Stimulated activated effector memory CD8-positive, alpha-beta T cell treated with anti-CD3 and anti-CD28 coated beads, Interleukin-12 subunit alpha, Interleukin-12 subunit beta, amount 100 ng/mL, for 72 hours (primary cell): ENCODE measurements around the gene SMPD2.

Source experiments
- ATAC-seq: fragments of 150-1000 bp; cut with Tn5 transposase; 2 replicates; pipeline ENCODE4 v1.10.0; 2021
- DNase-seq, 2 donors: peaks; one replicate each; pipeline ENCODE4 v3.0.0; 2021 to 2022; ENCODE audit warnings: low spot score in 2 of 2
- H3K27ac Mint-ChIP-seq: one replicate; pipeline ENCODE4 v1.8.0; 2022; ENCODE audit warnings: mild to moderate bottlenecking, mixed read lengths
- H3K36me3 Mint-ChIP-seq: one replicate; pipeline ENCODE4 v1.8.0; 2022; ENCODE audit warnings: mild to moderate bottlenecking, mixed read lengths
- H3K4me1 Mint-ChIP-seq: one replicate; pipeline ENCODE4 v1.8.0; 2022; ENCODE audit warnings: mixed read lengths
- H3K4me3 Mint-ChIP-seq: one replicate; pipeline ENCODE4 v1.8.0; 2022; ENCODE audit warnings: mild to moderate bottlenecking, mixed read lengths
- H3K9me3 Mint-ChIP-seq: one replicate; pipeline ENCODE4 v1.8.0; 2022; ENCODE audit warnings: mixed read lengths

Gene SMPD2

DNA sequence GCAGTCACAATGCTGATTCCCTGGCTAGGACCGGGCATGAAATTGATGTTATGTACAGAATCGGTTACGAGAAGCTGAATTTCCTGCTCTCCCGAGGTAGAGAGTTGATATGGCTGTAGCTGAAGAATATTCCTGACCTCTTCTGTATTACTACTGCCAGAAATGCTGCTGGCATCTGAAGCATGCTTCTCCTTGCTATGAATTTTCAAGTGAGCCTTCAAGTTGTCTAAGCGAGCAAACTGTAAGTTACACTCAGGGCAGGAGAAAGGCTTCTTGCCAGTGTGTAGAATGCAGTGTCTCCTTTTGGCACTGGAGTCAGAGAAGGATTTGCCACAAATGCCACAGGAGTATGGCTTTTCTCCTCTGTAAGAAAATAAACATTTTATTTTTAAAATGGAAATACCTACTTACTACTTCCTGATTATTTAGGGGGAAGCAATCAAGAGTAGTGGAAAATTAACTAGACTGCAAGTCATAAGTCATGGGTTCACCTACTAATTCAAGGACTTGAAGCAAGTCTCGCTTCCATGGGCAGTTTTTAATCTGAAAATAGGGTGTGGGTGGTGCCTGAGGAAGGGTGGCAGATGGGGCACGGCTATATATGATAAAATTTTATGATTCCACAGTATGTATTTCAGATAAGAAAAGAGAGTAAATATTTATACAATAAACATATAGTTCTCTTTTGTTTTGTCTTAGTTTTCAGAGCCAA, 25.8 kb downstream of the SMPD2 start:
- Mint-ChIP-seq H3K9me3 (no peaks in the 10 kb centered on the region), H3K4me1 (peaks cover 25% of the 10 kb centered on the region), H3K36me3 (peaks cover 100% of the 10 kb centered on the region), H3K4me3 (no peak overlapping the region), H3K27ac (no peak overlapping the region)
- peak in 1 of 2 donors; percentile 28 for DNase-seq
- no peak for ATAC-seq

DNA sequence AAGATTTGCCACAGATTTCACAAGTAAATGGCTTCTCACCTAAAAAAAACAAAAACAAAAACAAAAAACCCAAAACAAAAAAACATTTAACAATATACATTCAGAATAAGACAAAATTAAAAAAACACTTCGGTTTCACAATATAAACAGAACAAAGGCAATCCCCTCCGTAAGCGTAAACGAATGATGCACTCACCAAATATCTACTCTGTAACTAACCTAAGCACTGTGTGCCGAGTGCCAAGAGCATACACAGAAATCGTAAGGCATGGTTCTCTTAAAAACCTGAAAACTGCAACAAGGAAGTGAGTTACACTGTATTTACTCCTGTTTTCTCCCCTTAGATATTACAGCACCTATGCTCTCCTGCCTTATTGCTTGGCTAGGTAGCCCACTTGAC, 27.2 kb downstream of the SMPD2 start:
- no peak for DNase-seq
- peak overlapping the region; percentile 1 for H3K27ac Mint-ChIP-seq
- no peaks in the 10 kb centered on the region for H3K9me3 Mint-ChIP-seq
- ATAC-seq = no peak
- H3K36me3 Mint-ChIP-seq = peaks cover 100% of the 10 kb centered on the region
- H3K4me3 Mint-ChIP-seq = no peak overlapping the region
- H3K4me1 Mint-ChIP-seq = peaks cover 38% of the 10 kb centered on the region

DNA sequence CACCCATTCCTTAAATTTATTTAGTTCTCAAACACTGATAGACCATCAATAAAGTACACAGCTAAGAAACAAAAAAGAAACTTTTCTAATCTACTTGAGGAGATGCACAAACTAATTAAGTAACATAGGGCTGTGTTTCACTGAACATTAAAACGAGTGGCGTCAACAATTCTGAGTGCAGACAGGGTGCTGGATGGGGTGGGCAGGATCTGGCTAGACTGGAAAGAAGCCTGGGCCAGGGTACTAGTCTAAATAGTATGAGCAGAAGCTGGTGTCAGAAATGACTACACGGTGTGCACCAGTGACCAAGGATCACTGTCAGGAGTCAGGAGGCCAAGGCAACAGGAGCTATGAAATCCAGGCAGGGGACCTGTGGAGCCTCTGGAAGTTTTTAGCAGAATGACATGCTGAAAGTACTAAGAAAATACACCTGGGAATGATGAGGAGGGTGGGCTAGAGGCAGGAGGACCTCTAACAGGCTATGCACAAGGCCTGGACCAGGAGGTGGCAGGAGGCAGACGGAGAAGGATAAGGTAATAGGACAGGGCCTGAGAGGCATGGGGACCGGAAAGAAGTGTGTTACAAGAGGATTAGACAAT, 29.2 kb downstream of the SMPD2 start:
- peaks cover 43% of the 10 kb centered on the region for H3K4me1 Mint-ChIP-seq
- peaks cover 100% of the 10 kb centered on the region for H3K36me3 Mint-ChIP-seq
- peak overlapping the region; percentile 63 for H3K27ac Mint-ChIP-seq
- DNase-seq (peak in 1 of 2 donors; percentile 39), ATAC-seq (no peak)
- H3K4me3 Mint-ChIP-seq = no peak overlapping the region
- H3K9me3 Mint-ChIP-seq = no peaks in the 10 kb centered on the region

DNA sequence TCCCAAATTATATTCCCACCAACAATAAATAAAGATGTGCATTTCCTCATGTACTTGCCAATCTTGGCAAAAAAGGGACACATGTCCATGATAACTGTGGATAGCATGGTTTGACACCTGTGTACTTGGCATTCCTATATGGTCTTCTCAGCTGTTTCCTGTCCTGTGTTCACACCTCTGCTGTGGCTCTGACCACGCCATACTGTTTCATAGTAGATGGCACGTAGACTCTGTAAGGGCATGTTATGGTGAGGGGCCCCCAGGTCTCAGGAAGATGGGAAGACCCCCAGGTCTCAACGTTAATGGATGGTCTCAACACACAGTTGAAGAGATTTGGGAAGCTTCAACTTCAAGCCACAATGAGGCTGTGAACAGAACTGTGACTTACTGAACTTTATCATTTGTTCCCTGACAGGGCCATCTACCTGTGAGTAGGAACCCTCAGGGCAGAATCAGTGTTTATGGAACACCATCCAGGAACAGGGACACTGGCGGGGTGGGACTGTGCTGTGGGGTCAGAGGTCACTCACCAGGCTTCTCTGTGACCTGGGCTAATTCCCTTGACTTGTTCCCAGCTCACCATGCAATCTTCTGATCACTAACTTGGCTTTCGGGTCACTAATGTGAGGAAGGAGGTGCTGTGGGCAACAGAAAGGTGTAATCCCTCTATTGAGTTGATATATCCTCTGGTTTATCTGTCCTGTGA, 30.7 kb downstream of the SMPD2 start:
- Mint-ChIP-seq H3K27ac (peak overlapping the region; percentile 35), H3K4me1 (peaks cover 54% of the 10 kb centered on the region), H3K9me3 (no peaks in the 10 kb centered on the region), H3K36me3 (peaks cover 100% of the 10 kb centered on the region), H3K4me3 (peak overlapping the region; percentile 22)
- no peak for ATAC-seq
- peak in 1 of 2 donors; percentile 36 for DNase-seq

DNA sequence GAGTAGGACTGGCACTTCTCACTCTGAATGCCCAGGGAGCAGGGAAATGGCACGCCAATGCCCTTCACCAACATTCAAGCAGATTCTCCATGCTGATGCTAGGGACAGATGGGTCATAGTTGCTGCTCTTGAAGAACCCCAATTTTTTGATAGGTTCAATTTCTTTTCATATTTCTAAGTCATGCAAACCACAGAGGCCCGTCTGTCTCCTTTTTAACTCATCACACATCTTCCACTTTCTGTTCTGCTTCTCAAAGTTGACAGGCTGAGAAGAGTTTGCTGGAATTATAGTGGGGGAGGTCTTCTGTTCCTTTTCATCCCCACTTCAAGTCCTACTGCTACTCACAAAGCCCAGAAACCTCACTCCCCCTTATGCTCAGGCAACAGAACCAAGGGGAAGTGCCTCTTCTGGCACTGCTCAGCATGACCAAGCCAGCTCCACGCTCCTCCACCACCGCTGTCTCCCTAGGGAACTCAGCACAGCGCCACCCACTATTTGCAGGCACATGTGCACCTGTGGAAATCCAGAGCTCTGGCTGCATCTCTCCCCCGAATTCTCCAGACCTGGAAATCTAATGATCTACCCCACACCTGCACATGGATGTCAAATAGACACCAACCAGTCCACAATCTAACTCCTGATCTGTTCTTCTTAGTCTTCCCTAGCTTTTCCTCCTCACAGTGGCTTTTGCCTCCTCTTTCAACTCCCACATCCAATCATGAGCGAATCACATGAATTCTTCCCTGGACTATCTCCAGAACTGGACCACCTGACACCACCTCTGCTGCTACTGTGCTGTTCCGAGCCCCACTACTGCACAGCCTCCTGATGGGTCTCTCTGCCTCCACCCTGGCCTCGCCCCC, 31.8 kb downstream of the SMPD2 start:
- DNase-seq (peak in 1 of 2 donors; percentile 49), ATAC-seq (peak; percentile 59)
- no peaks in the 10 kb centered on the region for H3K9me3 Mint-ChIP-seq
- peak overlapping the region; percentile 35 for H3K27ac Mint-ChIP-seq
- peaks cover 100% of the 10 kb centered on the region for H3K36me3 Mint-ChIP-seq
- H3K4me1 Mint-ChIP-seq = peaks cover 58% of the 10 kb centered on the region
- peak overlapping the region; percentile 22 for H3K4me3 Mint-ChIP-seq

DNA sequence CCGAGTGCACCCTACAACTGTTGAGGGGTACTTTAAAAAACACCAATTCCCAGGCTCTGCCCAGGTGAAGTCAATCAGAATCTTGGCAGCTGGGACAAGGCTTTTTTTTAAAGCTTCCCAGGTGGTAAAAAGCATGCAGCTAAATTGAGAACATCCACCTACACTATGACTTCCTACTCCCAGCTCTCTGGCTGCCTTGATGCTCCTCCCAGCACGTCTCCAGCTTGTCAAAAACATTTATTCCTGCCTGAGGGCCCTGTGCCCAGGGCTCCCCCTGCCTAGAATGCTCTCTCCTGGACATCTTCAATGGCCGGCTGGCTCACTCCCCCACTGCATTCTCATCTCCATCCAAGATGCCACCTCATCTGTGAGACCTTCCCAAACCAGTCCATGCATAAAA, 32.6 kb downstream of the SMPD2 start:
- ATAC-seq (no peak), DNase-seq (peak in 1 of 2 donors; percentile 46)
- Mint-ChIP-seq H3K36me3 (peaks cover 100% of the 10 kb centered on the region), H3K27ac (peak overlapping the region; percentile 35), H3K4me1 (peaks cover 65% of the 10 kb centered on the region), H3K4me3 (peak overlapping the region; percentile 22), H3K9me3 (no peaks in the 10 kb centered on the region)

DNA sequence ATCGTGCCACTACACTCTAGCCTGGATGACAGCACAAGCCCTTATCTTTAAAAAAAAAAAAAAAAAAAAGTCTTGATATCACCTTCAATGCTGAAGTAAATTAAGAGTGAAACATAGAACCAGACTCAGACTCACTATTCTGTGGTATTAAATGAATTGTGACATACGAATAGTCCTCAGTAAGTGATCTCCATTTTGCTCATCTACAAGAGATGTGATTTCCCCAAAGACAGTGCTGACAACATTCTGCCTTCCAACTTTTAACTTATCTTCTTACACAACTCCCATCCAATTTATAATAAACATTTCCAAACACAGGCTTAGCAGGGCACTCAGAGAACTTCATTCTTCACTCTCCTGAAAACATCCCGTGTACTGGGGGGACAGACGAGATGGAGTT, 34.5 kb downstream of the SMPD2 start:
- Mint-ChIP-seq H3K36me3 (peaks cover 100% of the 10 kb centered on the region), H3K4me3 (peak overlapping the region; percentile 25), H3K9me3 (no peaks in the 10 kb centered on the region), H3K27ac (no peak overlapping the region), H3K4me1 (peaks cover 73% of the 10 kb centered on the region)
- ATAC-seq (peak; percentile 88), DNase-seq (peak in 1 of 2 donors; percentile 40)

DNA sequence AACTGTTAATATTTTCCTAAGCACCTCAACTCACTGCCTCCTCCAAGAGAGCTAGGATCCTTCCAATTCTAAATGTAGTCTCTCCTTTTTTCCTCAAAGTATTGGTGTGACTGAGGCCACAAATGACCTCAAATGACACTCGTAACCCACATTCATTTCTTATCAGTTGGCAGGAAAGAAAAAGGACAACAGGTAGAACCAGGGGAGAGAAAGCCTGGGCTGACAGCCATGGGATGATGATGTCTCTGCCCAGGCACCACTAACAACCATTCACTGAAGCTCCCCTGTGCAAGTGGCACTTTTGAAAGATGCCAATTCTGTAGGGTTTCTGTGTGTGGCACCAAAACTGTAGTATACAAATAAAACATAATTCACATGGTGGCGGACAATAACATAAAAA, 35.1 kb downstream of the SMPD2 start:
- Mint-ChIP-seq H3K36me3 (peaks cover 95% of the 10 kb centered on the region), H3K4me3 (peak overlapping the region; percentile 25), H3K4me1 (peaks cover 74% of the 10 kb centered on the region), H3K9me3 (no peaks in the 10 kb centered on the region), H3K27ac (peak overlapping the region; percentile 30)
- no peak for ATAC-seq
- DNase-seq = peak in 1 of 2 donors; percentile 41

DNA sequence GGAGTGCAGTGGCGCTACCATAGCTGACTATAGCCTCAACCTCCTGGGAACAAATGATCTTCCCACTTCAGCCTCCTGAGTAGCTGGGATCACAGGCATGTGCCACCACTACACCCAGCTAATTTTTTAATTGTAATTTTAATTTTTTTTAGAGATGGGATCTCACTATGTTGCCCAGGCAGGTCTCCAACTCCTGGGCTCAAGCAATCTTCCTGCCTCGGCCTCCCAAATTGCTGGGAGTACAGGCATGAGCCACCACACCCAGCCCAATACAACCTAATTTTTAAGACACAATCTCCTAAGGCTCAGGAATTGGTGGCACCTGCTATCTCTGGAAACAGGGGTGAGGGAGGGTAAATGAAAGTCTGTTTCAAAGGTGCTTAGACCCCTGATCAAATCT, 36.7 kb downstream of the SMPD2 start:
- peak overlapping the region; percentile 87 for H3K27ac Mint-ChIP-seq
- H3K36me3 Mint-ChIP-seq = peaks cover 92% of the 10 kb centered on the region
- DNase-seq (peak in 1 of 2 donors; percentile 33), ATAC-seq (no peak)
- H3K9me3 Mint-ChIP-seq = no peaks in the 10 kb centered on the region
- peaks cover 72% of the 10 kb centered on the region for H3K4me1 Mint-ChIP-seq
- peak overlapping the region; percentile 84 for H3K4me3 Mint-ChIP-seq

DNA sequence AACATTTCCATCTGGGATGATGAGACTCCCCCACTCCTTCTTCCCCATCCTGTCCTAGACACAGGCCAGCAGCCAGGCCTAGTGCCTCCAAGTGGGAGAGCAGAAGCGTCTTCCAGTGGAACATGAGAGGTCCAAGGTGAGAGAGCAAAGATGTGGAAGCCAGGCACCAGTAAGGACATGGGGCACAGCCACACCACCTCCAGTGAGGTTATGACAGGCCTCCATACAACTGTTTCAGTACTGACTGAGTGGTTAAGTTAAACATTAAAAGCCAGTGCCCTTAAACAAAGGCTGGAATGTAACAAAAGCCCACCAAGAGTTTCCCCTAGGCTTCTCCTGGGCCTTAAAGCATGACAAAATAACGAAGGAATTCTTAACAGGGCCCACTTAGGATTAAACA, 37.2 kb downstream of the SMPD2 start:
- Mint-ChIP-seq H3K4me1 (peaks cover 71% of the 10 kb centered on the region), H3K9me3 (no peaks in the 10 kb centered on the region), H3K4me3 (peak overlapping the region; percentile 84), H3K27ac (peak overlapping the region; percentile 87), H3K36me3 (peaks cover 92% of the 10 kb centered on the region)
- DNase-seq = peak in 1 of 2 donors; percentile 49
- peak; percentile 58 for ATAC-seq

DNA sequence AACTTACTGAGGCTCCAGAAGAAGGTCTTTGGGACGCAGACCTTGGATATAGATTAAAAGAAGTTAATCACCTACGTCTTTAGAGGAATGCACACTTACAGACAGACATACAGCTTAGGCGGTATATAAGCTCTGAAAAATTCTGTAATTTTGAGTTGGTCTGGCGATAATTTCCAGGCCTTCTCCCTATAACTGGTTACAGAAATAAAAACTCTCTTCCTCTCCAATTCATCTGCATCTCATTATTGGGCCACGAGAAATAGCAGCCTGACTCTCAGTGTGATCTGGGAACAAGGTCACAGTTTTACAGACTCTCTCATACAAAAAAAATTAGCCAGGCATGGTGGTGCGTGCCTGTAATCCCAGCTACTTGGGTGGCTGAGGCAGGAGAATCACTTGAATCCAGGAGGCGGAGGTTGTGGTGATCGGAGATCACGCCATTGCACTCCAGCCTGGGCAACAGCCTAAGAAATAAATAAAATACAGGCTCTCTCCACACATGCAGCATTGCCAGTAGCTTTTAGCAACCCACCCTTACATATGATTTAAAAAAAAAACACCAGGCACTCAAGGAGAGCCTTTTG, 37.8 kb downstream of the SMPD2 start:
- Mint-ChIP-seq H3K4me1 (peaks cover 66% of the 10 kb centered on the region), H3K9me3 (no peaks in the 10 kb centered on the region), H3K4me3 (peak overlapping the region; percentile 84), H3K36me3 (peaks cover 86% of the 10 kb centered on the region), H3K27ac (peak overlapping the region; percentile 87)
- DNase-seq = peak in 1 of 2 donors; percentile 38
- ATAC-seq = no peak

DNA sequence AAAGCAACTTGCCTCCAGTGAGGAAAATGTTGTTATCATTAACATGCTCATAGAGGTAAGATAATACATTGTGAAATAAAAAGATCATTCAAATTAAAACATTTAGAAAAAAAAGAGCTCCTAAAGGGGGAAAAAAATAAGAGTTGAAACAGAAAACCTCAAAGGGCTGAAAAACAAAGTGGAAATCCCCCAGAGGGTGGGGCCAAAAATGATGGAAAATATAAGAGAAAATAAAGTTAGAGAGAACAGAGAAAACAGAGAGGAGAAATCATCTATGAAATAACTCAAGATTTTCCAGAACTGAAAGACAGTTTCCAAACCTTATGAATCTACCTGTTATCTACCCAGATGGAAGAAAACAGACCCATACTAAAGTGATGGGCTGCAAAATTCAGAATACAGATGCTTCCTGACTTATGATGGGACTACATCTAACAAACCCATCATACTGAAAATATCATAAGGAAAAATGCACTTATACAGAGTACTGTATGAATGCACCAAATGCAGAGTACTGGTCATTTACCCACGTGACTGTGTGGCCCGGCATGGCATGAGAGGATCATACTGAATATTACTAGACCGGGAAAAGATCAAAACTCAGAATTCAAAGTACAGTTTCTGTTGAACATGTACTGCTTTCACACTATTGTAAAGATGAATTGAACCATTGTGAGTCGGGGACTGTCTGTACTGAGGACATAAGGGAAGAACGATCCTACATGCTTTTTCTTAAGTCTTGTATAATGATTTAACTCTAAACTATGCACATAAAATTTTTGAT, 38.5 kb downstream of the SMPD2 start:
- peak overlapping the region; percentile 84 for H3K4me3 Mint-ChIP-seq
- H3K4me1 Mint-ChIP-seq = peaks cover 67% of the 10 kb centered on the region
- H3K27ac Mint-ChIP-seq = peak overlapping the region; percentile 86
- H3K36me3 Mint-ChIP-seq = peaks cover 79% of the 10 kb centered on the region
- H3K9me3 Mint-ChIP-seq = no peaks in the 10 kb centered on the region
- peak in 1 of 2 donors; percentile 46 for DNase-seq
- ATAC-seq = no peak

DNA sequence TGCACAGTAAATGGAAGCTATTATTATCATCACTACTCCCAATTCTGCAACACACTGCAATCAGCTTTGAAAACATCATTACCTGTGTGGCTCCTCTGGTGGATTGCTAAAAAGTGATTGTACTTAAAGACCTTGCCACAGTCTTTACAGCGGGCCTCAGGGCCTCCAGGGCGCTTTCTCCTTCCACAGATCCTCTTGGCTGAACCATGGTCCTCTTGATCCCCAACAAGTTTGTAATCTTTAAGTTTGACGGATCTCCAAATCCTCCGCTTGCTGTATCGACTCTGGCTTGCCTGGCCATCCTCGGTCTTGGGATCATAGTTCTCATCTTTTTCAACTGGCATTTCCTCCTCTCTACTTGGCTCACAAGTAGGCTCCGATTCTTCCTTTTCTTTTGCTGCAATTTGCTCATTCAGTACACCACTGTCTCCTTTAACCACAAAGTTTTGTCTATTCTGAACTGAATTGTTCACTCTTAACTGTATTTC, 40.5 kb downstream of the SMPD2 start:
- Mint-ChIP-seq H3K4me3 (peak overlapping the region; percentile 84), H3K4me1 (peaks cover 62% of the 10 kb centered on the region), H3K9me3 (no peaks in the 10 kb centered on the region), H3K27ac (no peak overlapping the region), H3K36me3 (peaks cover 59% of the 10 kb centered on the region)
- DNase-seq (peak in 1 of 2 donors; percentile 49), ATAC-seq (no peak)
